GM06990 (cell line): ENCODE data around the gene CACFD1.

Experiments used
- DNase-seq: peaks from one replicate; pipeline ENCODE4 v3.0.0-alpha.2; 2011; ENCODE audit not compliant: insufficient read length; ENCODE audit errors: extremely low read depth
- H3K27me3 ChIP-seq: replicated peaks from 2 replicates; pipeline ENCODE4 v1.6.0; 2011; ENCODE audit warnings: low read length; ENCODE audit not compliant: control insufficient read depth, insufficient read depth
- H3K36me3 ChIP-seq: 2 replicates; pipeline ENCODE4 v1.5.1; 2011; ENCODE audit warnings: low read length; ENCODE audit not compliant: control insufficient read depth, insufficient read depth
- H3K4me3 ChIP-seq: replicated peaks from 2 replicates; pipeline ENCODE4 v1.5.1; 2011; ENCODE audit warnings: low read depth, mild to moderate bottlenecking, control low read depth, low read length
- CTCF ChIP-seq: IDR thresholded peaks from 2 replicates; pipeline ENCODE4 v1.5.1; 2011; ENCODE audit warnings: low read length, control low read depth, mild to moderate bottlenecking, inconsistent platforms; ENCODE audit not compliant: insufficient read depth, poor library complexity, severe bottlenecking

The CACFD1 gene

GRCh38 chr9:133513214-133514100, 53.7 kb downstream of the CACFD1 start:
- H3K36me3 ChIP-seq = no peaks in the 10 kb centered on the region
- no peak for TF ChIP-seq CTCF
- no peak overlapping the region for H3K4me3 ChIP-seq
- DNase-seq = no peak
- H3K27me3 ChIP-seq = peaks cover 5% of the 10 kb centered on the region; the same call in 1 of the 2 replicates

GRCh38 chr9:133514460-133515239, 54.9 kb downstream of the CACFD1 start:
- peaks cover 4% of the 10 kb centered on the region; the same call in 1 of the 2 replicates for H3K27me3 ChIP-seq
- no peak for DNase-seq
- H3K4me3 ChIP-seq = no peak overlapping the region
- H3K36me3 ChIP-seq = no peaks in the 10 kb centered on the region
- TF ChIP-seq CTCF = no peak

GRCh38 chr9:133515240-133515610, 55.4 kb downstream of the CACFD1 start:
- Histone ChIP-seq H3K27me3 (peaks cover 4% of the 10 kb centered on the region; the same call in 1 of the 2 replicates), H3K36me3 (no peaks in the 10 kb centered on the region), H3K4me3 (no peak overlapping the region)
- no peak for DNase-seq
- no peak for TF ChIP-seq CTCF

- Histone ChIP-seq H3K27me3 (peaks cover 4% of the 10 kb centered on the region; the same call in 1 of the 2 replicates), H3K4me3 (no peak overlapping the region), H3K36me3 (no peaks in the 10 kb centered on the region)
- DNase-seq = no peak
- no peak for TF ChIP-seq CTCF
Measured at GRCh38 chr9:133515615-133516255, 56.0 kb downstream of the CACFD1 start.

- Histone ChIP-seq H3K4me3 (no peak overlapping the region), H3K27me3 (peaks cover 4% of the 10 kb centered on the region; the same call in 1 of the 2 replicates)
- no peak for TF ChIP-seq CTCF
Measured at GRCh38 chr9:133516256-133516960, 56.6 kb downstream of the CACFD1 start.

More at GRCh38 chr9:133516256-133516960, 56.6 kb downstream of the CACFD1 start:
- DNase-seq = no peak
- H3K36me3 ChIP-seq = no peaks in the 10 kb centered on the region
